Stimulated activated CD4-positive, alpha-beta T cell treated with anti-CD3 and anti-CD28 coated beads, Interleukin-15, amount 100 ng/mL, for 1 hour (primary cell): Measurements from ENCODE around the gene COLEC12.

Experiments used
- DNase-seq, 2 donors: peaks; one replicate each; pipeline ENCODE4 v3.0.0-alpha.2; 2020; ENCODE audit warnings: low read depth in 1 of 2, low spot score in 1 of 2

COLEC12 gene

GRCh38 chr18:363301-364085 is 137.0 kb downstream of the COLEC12 start:
- DNase-seq: no peak

DNA sequence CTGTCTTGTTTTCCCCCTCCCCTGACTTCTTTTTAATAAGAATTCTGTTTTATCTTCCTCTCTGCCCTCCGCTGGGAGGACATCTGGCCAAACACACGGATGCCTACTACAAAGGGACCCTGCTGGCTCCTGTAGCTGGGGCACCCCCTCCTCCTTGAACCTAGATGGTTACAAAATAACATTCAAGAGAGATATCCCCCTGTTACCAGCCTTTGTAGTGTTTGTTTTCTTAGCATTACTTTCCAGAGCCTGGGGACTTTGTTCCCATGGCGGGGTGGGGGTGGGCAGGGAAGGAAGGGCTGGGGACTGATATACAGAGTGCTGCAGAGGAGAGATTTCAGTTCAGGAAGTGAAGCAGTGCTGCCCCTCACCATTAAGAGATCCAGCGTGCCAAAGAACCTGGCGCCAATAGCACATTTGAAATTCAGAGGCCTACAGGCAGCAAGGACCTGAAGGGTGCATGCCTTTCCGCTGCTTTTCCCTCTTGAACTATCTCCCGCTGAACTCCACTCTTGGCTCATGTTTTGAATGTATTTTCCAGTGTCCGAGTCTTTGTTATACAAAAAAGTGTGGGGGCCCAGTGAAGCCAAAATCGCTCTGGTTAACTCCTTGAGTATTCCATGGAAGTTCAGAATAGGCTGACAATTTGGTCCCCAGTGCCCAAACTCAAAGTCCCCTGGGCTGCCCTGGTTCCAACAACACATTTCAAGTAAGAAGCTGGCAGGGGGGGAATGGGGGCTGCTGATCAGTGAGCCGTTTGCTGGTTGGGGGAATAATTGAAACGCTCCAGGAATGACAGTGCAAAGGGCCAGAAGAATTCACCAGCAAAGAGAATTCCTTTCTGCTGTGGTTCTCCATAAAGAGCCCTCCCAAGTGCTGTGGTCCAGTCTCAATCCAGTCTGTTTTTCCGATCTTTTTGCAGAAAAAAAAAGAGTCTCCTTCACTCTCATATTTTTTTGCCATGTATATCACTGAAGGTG is 137.9 kb downstream of the COLEC12 start:
- DNase-seq: no peak

GRCh38 chr18:361941-362310 is 138.6 kb downstream of the COLEC12 start:
- DNase-seq: no peak

DNA sequence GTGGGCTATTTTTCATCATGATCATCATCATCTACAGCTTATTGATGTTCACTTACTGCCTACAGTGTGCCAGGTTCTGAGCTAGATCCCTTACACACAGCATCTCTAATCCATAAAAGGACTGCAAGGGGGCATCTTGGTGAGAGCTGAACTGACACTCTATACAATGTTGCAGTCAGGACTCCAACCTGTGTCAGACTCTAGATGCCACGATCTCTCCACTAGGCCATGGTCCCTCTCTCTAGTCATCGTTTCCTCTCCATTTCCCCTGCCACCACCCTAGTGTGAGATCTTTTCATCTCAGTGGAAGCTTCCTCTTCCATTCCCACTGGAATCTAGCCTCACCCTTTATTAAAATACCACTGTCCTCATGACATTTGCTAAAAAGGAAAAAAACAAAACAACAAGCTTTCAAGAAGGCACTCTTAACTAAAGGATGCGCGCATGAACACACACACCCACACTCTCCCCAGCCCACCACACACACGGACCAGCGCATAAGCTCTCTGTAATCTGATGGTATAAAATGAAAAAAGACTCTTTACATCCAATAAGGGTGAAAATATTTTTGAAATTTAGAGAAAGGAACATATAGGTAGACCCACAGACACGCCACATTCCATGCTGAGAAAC is 139.3 kb downstream of the COLEC12 start:
- no peak for DNase-seq

DNA sequence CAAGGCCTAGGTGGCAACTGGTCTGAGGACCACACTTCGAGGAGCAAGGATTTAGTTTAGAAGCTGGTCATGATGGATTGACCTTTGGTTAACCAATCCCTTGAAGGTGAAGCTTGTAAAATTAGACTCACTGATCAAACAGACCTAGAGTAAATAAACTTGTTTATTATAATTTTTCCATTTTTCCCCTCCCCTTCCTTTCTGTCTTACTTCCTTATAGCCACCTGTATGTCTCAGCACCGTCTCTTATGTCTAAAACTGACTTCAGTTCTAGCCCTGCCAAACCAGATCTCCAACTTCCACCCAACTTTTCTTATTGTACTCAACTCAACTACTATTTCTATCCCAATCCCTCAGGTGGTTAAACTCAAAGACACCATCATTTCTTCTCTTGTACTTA is 139.8 kb downstream of the COLEC12 start:
- no peak for DNase-seq

- no peak for DNase-seq
Observed at GRCh38 chr18:356778-357177, 143.7 kb downstream of the COLEC12 start.

DNA sequence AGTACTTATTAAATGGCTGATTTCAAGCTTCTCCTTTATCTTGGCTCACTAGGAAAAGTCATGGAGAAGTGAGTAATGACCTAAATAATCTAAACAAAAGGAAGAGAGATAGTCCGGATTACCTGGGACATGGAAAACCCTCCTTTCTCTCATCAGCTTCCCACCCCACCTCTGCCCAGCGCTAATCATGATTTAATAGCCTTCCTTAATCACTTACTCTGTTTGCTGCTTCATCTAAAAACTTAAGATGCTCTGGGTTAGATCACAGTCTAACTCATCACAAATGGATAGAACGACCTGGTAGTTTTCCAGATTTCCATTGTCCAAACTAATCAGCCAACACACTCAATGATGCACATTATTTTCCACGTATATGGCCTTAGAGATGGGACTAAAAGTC is 144.8 kb downstream of the COLEC12 start:
- DNase-seq: no peak

- no peak for DNase-seq
Observed at GRCh38 chr18:354471-354870, 146.0 kb downstream of the COLEC12 start.

DNA sequence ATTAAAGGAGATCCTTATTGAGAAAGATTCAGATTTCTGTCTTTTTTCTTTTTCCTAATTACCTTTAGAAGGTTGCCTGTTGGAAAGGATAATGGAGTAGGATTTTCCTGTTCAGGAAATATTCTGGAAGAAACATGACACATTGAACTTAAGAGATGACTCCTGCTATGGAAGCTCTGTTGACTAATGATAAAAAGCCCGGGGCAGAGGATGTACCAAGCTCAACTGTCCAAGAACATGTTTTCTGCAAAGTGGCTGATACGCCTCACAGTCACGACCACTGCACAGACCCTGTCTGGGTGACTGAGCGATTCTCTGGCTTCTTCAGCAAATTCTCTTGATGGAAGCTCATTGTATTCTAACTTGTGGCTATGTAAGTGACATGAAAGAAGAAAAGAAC is 146.5 kb downstream of the COLEC12 start:
- no peak for DNase-seq

DNA sequence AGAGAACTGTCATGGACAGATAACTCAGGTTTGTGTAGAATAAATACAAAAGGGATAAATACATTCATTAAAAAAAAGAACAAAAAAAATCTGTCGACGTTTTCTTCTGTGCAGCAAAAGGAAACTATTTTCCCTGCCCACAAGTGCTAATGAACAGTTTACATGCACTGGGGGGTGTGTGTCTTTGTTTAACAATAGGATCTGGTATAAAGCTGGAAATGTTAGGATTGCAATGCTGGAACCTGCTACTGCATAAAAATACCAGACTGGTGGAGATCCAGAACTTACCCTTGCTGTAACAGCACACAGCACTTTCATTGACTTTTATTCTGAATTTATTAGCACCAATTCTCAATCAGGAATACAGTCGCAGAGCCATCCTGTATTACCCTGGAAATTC is 148.1 kb downstream of the COLEC12 start:
- no peak for DNase-seq

DNA sequence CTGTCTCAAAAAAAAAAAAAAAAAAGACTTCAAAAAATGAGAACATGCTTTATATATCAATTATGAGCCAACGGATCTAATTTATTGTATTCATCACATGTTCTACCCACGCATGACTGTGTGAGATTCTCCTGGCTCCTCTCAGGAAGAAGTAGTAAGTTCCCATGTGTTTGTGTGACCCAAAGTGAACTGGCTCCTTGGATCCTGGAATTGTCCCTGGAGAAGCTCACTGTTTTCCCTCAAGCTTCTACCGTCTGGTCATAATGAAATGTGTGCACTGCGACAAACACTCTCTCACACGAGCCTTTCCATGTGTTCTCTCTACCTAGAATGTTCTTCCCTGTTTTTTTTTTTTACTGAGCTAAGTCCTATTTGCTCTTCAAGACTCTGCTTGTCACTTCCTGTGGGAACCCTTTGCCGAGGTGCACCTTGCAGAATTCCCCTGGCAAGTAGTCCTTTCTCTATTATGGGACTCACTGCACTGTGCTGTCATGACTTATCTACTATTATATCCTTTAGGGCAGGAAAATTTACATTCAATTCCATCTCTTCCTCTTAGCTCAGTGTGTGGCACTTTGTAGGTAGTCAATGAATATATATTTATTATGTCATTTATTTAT is 149.4 kb downstream of the COLEC12 start:
- no peak for DNase-seq

GRCh38 chr18:346600-346999 is 153.9 kb downstream of the COLEC12 start:
- no peak for DNase-seq

- no peak for DNase-seq
Observed at GRCh38 chr18:341102-341501, 159.4 kb downstream of the COLEC12 start.

- DNase-seq: no peak
Observed at GRCh38 chr18:340044-340443, 160.5 kb downstream of the COLEC12 start.

DNA sequence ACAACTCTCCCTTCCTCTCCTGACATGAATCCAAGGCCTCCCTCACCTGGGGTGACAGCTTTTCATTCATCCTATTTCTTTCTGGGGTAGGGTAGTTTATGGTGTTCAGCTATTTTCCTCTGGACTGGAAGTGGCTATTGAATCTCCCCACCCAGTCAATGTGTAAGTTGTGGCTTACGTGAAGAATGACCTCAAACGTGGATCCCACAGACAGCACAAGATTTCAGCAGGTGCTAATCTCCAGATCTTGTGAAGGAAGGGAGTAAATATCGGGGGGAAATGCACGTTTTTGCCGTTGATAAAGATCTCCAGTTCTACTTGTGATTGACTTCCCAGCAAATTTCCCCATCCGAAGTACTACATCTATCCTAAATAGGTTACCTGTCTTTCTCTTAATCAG is 161.3 kb downstream of the COLEC12 start:
- DNase-seq: no peak

GRCh38 chr18:336713-337112 is 163.8 kb downstream of the COLEC12 start:
- DNase-seq: no peak

GRCh38 chr18:335733-336132 is 164.8 kb downstream of the COLEC12 start:
- DNase-seq: no peak

- DNase-seq: no peak
Observed at GRCh38 chr18:334575-335132, 165.8 kb downstream of the COLEC12 start.

- no peak for DNase-seq
Observed at GRCh38 chr18:332721-333510, 167.6 kb downstream of the COLEC12 start.

GRCh38 chr18:332007-332406 is 168.5 kb downstream of the COLEC12 start:
- DNase-seq: no peak
